ENCODE measurements around the gene SNX33.
"Not testable (repeated sequence)": the region's sequence is repeated elsewhere in the genome, so short reads cannot be mapped to it uniquely, and the experiment has no call there.

SNX33 gene

GRCh38 chr15:75647370-75648155, at the start of gene SNX33:
Gene SNX33, plus strand, starts transcription at chr15:75647912. Its CDS starts 1,191 bp downstream, at chr15:75649103.
- DNase-seq, result peak in 48 of 58 donors; percentile 28 to 83 (median 63)

- DNase-seq, result no peak
Observed at GRCh38 chr15:75598361-75598760, 49.4 kb upstream of the SNX33 start.

- DNase-seq, result peak in 6 of 58 donors; percentile 6 to 58 (median 12)
Observed at GRCh38 chr15:75599401-75599800, 48.3 kb upstream of the SNX33 start.

DNA sequence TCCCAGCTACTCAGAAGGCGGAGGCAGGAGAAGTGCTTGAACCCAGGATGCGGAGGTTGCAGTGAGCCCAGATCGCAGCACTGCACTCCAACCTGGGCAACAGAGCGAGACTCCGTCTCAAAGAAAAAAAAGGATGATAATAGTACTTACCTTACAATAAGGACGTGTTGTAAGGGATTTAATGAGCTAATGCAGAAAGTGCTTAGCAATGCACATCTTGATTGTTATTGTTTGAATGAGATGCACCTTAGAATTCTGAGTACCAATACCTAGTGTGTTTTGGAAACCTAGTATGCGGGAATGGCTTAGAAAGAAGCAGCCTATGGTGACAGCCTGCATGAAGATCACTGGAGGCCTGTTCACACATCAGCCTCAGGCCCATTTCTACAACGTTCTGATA, 41.7 kb upstream of the SNX33 start:
- no peak for DNase-seq

GRCh38 chr15:75606711-75607699, 40.7 kb upstream of the SNX33 start:
- peak in 1 of 58 donors; percentile 37 for DNase-seq

GRCh38 chr15:75616766-75617165, 30.9 kb upstream of the SNX33 start:
- no peak for DNase-seq

- DNase-seq, result no peak
Observed at GRCh38 chr15:75620058-75620820, 27.5 kb upstream of the SNX33 start.

GRCh38 chr15:75620841-75621391, 26.8 kb upstream of the SNX33 start:
- DNase-seq, result peak in 17 of 58 donors; percentile 5 to 67 (median 14)

GRCh38 chr15:75622505-75622904, 25.2 kb upstream of the SNX33 start:
- no peak for DNase-seq

- DNase-seq, result peak; percentile 40 to 93 (median 88)
Observed at GRCh38 chr15:75625542-75626347, 22.0 kb upstream of the SNX33 start, which contains the start of gene SNUPN. Gene SNUPN, minus strand, starts transcription at chr15:75625725. Its CDS starts 4,674 bp downstream, at chr15:75621051.

DNA sequence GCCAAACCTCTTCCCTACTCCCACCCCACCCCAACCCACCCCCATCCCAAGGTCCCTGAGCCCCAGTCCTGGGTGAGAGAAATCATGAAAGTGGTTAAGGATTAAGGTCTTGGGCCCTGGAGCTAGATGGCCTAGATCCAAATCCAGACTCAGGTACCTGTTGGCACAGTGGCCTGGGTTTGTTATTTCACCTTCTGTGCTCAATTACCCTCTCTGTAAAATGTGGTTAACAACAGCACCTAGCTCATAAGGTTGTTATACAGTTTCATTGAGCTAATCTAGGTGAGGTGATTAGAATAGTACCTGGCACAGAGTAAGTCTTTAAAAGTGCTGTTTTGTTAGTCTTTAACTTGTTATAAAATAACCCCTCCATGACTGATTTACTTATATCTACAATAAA, 15.8 kb upstream of the SNX33 start:
- DNase-seq, result no peak

DNA sequence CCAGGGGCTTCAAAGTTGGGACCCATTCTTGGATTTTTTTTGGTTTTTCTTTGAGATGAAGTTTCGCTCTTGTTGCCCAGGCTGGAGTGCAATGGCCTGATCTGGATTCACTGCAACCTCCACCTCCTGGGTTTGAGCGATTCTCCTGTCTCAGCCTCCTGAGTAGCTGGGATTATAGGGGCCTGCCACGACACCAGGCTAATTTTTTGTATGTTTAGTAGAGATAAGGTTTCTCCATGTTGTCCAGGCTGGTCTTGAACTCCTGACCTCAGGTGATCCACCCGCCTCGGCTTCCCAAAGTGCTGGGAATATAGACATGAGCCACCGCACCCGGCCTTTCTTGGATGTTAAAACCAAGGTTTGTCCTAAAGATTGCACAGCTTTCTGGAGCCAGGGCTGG, 13.8 kb upstream of the SNX33 start:
- not testable (repeated sequence) for DNase-seq

DNA sequence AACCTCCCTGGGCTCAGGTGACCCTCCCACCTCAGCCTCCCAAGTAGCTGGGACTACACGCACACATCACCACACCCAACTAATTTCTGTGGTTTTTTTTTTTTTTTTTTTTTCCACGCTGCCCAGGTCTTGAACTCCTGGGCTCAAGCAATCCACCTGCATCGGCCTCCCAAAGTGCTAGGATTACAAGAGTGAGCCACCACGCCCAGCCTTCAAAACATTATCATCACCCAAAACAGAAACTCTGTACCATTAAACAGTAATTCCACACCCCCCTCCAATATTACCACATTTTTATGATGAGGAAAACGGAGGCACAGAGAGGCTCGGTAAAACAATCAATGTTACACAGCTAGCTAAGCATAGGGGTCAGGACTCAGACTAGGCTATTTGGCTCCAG, 11.7 kb upstream of the SNX33 start:
- no peak for DNase-seq

- no peak for DNase-seq
Observed at GRCh38 chr15:75637245-75638009, 10.3 kb upstream of the SNX33 start.

DNA sequence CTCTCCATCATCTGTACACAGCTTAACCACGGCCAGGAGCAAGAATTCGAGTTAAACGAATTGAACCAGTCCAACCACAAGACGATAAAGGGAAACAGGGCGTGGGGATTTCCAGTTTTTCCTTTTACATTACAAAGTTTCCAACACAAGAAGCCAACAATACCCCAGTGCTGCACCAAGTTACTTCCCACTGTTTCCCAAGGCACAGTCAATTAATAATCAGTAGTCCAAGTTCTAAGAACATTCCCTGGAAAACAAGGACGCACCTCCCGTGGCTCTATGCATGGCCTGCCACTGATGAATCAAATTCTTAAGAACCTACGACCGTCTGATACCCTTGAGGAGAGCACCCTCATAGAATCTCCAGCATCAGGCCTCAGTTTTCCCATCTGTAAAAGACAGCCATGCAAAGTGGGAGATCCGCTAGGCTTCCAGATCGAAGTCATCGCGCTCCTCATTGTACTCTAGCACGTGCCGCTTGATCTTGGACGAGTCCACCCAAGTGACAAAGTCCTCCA, 8.5 kb upstream of the SNX33 start:
- no peak for DNase-seq

DNA sequence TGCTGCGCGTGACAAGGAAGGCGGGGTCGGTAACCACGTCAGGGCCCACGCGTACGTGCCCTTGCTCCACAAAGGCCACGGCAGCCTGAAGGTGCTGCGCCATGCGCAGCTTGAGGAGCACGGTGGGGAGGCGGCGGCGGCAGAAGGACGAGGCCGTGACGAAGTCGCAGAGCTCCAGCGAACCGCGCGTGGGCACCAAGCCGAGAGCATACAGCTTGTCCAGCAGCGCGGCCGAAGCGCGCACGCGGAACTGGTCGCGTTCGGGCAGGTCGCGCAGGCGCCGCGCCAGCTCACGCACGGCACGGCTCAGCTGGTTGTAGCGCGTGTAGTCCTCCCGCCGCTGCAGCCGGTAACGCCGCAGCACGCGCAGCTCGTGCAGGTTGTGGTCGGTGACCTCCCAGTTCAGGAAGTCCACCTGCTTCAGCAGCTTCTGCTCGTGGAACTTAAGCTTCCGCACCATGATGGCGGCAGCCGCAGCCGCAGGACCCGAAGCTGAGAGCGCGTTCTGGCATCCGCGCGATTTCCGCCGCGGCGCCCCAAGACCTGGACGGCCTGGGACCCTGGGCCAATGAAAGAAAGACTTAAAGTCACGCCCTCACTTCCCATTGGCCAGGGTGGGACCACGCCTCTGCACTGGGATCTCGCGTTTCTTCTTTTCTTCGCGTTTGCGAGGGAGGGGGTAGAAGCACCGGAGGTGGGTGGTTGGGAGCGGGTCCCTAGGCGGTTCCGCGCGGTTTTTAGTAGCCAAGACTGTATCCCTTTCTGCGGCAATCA, 7.8 kb upstream of the SNX33 start, which contains the start of gene IMP3:
Gene IMP3 (minus strand): TSS at position 516 of the 774 bp plus-strand sequence. CDS start 56 bp downstream, at position 460.
- DNase-seq, result peak; percentile 71 to 98 (median 94)

GRCh38 chr15:75640483-75641178, 7.1 kb upstream of the SNX33 start:
- peak in 11 of 58 donors; percentile 8 to 70 (median 59) for DNase-seq

Measured in anterior cingulate cortex (tissue), 58 donors.